Stimulated activated CD8-positive, alpha-beta memory T cell treated with anti-CD3 and anti-CD28 coated beads, Interleukin-7, amount 100 ng/mL, for 24 hours (primary cell): ENCODE measurements around the gene PYHIN1.

Source experiments
- DNase-seq: peaks from one replicate; pipeline ENCODE4 v3.0.0-alpha.2; 2020; ENCODE audit warnings: low read depth

Gene PYHIN1

DNA sequence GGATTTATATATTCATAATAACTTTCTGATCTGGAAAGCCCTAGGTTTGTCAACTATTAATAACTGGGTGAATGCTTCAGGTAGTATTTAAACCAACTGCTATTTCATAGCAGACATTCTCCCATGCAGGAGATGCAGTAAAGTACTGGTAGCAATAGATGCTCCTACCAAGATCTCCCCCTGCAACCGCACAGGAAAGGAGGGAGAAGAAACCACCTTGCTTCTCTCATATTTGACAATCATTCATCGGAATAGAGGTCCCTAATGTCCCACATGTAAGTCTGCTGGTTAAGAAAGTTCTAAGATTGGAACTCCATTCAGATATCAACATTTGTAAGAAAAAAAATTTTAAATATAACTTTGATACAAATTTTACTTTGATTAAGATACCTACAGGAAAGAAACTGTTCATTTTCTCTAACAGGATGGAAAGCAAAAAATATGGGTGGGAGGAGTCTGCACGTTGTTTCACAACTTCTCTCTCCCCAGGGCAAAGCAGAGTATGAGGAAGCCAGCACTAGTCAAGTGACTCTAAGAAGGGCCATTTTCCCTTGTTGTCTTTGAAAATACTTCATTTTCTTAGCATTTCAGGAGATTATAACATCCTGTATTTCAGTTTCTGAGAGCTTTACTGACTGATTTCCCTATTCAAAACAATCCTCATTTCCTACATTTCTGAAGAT is at the start of gene PYHIN1:
Gene PYHIN1 (plus strand): TSS at position 498 of the 683 bp plus-strand sequence. CDS start 5,359 bp downstream, outside the sequence.
- no peak for DNase-seq

DNA sequence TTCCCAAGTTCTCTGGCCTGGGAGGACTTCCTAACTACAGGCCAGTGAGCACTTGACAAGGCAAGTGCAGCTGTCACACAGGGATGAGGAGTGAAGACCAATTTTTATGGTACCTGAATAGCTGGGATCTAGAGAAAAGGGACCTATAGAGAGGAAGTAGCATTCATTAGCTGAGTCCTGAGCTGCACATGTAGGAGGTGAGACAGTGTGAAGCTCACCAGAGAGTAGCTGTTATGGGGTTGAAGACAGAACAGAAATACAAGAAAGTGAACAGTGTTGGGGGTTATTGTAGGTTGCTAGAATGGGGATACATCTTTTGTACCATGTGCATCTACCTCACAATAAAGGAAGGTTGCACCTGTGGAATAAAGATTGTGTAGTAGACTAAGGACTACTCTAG is 37.7 kb upstream of the PYHIN1 start:
- no peak for DNase-seq

DNA sequence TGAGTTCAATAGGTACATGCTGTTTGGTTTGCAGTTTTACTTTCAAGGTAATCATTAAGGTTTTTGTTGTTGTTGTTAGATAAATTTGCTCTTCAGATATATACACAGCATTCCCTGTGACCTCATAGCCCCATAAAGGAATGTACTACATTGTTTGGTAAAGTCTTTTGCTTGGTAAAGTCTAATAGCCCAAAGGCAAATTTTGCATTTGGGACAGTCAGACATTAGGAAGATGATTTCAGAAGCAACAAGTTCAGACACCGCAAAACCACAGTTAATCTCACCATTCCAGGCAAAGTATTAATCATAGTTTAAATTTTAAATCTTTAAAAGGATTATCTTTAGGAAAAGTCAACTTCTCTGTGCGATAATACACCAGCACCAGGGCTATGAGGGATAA is 32.6 kb upstream of the PYHIN1 start:
- no peak for DNase-seq

DNA sequence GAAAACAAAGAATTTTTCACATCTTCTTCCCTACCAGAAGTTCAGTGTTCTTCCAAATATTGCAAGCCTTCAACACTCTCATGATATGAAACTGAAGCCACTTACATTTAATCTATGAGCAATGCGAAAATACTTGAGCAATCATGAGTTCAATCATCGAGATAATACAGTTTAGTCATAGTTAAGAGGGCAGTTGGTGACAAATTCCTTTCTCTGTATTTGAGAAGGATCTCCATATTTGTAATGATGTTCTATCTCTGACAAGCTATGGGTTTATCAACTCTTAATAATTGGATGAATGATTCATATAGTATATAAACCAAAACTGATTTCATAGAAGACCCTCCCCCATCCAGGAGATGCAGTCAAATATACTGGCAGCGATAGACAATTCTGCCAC is 29.7 kb upstream of the PYHIN1 start:
- no peak for DNase-seq

DNA sequence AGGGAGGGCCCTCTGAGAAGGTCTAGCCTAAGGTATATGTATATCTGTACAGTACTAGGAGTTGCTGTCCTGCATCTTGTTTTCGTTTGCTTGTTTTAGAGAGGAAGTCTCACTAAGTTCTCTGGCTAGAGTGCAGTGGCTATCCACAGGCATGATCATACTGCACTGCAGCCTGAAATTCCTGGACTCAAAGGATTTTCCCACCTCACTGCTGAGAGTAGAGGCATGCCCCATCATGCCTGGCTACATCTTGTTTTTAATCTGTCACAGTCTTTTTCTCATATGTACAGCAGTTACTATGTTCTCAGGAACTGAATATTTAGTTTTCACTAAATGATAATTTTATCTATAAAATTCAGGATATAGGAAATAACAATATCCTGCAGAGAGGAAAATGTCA is 15.3 kb upstream of the PYHIN1 start:
- DNase-seq = no peak

DNA sequence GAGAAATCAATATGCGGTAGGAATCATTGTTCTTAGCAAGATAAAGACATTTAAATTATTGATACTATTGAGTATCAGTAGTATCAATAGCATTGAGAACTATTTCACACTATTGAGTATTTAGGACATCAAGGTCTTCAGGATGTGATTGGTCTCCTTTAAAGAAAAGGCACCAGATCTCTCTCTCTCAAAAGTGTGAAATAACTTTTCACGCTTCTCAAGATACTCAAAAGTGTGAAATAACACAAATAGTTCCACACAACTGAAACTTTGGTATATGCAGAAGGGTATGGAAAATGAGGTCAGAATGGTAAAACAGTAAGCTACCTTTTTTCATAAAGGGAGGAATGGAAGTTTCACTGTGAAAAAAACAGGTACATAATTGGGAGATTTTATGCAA is 6.7 kb upstream of the PYHIN1 start:
- no peak for DNase-seq

DNA sequence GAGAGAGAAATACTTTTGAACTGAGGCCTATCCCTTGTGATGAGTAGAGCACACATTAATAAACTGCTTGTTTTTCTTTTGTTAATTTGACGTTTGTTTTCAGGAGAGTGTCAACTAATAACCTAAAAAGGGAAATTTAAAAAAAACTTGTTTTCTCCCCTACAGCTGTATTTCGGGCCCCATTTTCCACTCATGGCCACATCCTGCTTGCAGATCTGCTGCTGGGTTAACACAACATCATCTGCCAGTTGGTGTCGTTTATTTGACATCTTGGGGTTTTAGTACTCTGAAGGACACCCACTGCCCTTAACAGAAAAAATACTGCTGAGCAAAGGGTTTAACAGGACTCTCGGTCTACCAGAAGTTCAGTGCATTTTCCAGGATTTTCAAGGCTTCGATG is 848 bp upstream of the PYHIN1 start:
- DNase-seq = no peak

DNA sequence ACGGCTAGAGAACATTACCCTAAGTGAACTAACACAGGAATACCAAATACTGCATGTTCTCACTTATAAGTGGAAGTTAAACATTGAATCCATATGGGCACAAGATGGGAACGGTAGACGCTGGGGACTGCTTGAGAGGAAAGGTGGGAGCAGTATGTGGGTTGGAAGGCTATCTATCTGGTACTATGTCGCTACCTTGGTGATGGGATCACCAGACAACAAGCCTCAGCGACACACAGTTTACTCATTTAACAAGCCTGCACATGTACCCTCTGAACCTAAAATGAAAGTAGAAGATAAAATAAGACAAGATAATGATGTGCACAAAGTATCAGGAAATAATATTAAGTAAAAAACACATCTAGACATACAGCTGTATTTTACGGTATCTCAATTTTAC is 819 bp downstream of the PYHIN1 start:
- DNase-seq = no peak

DNA sequence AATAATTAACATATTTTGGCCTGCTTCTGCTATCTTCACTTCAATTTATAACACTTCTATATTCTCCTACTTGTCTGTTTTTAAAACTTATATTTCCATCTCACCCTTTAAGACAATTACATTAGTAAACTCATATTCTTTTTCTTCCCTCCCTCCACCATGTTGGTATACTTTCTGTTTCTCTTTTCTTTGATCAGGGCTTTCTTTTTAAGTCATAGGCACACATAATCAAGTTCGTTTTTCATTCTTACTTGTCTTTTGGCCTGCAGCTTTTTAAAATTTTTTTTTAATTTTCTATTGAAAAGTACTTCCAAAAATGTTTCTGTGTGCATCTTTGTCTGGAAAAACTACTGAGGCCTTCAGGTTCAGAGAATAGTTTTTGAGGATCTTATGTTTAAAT is 2.3 kb downstream of the PYHIN1 start:
- no peak for DNase-seq

DNA sequence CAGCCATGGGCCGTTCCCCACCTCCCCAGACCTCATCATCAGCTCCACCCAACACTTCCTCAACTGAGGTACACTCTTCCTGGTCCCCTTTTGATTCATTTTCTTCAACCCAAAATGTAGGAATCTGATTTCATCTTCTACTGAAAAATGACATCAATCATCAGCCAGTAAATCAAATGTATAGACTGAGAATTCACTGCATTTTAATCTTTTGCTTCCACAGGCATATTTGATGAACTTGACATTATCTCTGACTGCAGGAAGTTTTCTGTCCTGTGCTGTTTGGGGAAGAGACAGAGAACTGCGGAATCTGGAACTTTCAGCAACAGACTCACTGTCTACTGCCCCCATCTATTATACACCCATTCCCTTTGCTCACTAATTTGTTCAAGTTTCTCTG is 7.8 kb downstream of the PYHIN1 start:
- DNase-seq = no peak

DNA sequence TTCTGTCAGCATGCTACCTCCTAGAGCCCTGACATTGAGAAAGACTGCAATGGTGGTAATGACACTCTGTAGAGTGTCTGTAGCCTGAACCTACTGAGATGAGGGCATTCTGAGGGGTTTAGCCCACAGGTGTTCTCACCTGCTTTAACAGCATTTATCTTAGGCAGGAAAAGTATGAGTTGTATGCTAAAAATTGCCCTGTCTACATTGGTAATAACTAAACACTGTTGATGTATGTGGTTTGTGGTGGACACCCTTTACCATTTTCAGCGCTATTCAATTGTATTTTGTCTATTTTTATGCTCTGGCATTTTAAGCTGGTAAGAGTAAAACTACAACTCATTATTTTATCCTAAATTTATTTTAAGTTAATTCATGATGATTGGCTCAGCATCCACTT is 10.0 kb downstream of the PYHIN1 start:
- DNase-seq = no peak

DNA sequence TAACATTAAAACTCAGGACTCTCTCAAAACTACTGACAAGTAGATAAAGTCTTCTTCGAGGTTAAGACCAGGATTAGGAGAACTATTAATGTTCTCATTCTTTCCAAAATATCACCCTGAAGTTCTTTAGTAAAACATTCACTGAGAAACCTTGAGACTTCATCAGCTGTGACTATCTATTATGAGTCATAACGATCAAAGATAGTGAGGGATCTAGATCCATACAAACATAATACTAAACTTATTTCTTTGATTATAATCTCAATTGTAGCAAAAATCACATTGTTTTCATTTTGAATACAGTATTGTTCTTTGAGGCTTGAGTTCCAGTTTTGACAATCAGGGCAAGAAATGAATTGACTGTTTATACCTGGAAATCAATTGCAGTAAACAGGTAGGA is 11.1 kb downstream of the PYHIN1 start:
- no peak for DNase-seq

DNA sequence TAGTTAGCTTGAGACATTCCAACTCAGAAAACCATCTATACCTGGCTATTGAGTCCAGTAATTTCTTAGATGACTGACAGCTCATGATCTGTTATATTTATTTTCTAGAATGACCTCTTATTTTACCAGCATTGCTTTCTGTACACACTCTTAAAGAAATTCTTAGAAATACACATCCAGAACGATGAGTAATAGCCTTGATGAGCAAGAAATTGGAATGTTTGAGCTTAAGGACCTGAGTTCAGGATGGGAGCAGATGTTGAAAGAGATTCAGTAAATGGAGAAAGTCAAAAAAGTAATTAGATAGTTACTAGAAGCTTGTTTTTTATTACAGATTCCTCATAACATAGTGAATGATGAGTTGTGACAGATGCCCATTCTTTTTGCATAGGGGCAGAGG is 11.7 kb downstream of the PYHIN1 start:
- DNase-seq = no peak

DNA sequence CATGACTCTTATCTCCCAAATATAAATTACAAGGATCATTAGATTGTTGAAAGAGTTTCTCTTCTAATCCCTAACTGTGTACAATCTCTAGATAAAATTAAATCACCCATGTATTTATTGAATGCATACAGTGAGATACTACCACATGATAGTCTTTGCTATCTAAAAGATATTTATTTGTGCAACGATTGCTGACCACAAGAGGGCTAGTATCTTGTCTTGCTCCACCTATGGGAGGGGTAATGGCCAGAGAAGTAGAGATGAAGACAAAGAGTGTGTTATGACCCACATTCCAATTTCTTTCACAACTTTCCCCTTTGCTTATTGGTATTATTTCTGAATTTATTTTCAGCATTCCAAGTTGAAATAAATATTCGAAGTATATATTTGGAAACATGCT is 13.7 kb downstream of the PYHIN1 start:
- no peak for DNase-seq

DNA sequence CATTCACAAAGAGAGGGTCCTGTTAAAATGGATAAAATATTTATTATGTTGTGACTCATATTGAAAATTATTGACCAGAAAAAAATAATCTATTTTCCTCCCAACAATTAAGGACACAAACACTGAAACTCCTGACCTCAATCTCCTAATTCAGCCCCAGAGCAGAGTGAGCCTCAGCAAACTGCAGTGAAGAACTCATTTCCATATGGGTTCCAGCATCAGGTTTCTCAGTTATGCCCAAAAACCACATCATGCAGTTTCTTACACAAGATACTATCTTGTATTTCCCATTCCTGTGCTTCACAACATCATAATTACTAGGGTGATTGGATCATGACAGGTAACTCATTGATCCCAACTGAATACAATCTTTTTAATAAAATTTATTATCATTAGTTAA is 15.4 kb downstream of the PYHIN1 start:
- DNase-seq = no peak

DNA sequence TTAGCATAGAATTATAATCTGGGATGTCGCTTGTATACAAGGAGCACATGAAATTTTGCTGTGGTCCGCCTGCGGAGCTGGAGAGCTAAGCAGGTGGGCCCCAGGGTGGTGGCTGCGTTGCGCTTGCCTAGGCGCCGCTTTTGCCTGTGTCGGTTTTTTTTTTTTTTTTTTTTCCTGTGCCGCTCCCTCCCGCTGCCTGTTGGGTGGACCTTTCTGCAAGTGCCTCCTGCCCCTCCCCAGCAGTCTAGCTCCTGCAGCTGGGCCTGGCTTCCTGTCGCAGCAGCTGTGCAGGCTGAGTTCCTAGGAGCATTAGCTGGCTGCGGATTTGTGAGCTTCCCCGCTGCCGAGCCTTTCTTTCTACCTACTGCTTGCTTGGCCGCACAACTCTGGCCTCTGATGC is 20.6 kb downstream of the PYHIN1 start:
- no peak for DNase-seq

DNA sequence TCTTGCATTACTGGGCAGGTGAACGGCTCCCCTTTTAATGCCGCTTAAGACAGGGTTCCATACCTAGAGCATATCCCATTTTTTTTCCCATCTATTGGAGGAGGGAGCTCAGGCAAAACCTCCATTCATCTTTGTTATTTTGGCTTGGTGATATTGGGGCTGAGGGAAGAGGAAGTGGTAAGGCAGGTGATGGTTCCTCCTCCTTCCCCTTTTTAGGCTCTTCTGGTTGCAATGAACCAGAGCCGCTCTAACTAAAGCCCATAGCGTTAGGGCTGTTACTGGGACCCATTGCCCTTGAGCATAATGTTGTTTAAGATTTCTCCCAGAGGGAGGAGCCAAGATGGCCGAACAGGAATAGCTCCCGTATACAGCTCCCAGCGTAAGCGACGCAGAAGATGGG is 21.1 kb downstream of the PYHIN1 start:
- DNase-seq = no peak

DNA sequence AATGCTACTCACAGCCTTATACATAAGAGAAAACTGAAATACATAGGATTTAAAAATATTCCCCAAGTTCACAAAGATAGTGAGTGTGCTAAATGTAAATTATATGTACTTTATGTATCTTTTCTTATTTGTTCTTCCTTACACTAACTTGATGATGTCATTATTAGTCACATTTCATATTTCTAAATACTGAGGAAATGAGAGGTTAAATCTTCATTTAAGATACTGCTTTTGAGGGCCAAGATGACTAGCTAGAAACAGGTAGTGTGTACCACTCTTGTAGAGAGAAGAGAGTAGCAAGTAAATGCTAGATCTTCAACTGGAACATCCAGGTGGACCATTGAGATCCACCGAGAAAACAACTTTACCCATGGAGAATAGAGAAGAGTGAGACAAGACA is 29.8 kb downstream of the PYHIN1 start:
- DNase-seq = no peak

DNA sequence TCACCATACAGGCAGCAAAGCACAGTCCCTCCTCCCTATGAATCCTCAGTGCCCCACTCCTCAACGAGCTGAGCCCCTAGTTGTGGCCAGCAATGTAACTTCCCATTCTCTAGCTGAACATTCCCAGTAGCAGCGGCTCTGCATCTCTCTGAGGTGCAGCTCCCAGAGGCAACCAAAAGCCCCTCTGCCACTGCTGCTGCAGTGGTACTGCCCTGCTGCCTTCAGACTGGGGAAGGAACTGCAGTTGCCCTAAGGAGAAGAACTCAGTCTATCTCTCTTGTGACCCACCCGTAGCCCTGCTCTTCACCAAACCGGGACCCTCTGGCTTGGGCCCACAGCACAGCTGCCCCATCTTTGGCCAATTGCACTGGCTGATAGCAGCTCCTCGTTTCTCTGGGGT is 31.6 kb downstream of the PYHIN1 start:
- DNase-seq = no peak

DNA sequence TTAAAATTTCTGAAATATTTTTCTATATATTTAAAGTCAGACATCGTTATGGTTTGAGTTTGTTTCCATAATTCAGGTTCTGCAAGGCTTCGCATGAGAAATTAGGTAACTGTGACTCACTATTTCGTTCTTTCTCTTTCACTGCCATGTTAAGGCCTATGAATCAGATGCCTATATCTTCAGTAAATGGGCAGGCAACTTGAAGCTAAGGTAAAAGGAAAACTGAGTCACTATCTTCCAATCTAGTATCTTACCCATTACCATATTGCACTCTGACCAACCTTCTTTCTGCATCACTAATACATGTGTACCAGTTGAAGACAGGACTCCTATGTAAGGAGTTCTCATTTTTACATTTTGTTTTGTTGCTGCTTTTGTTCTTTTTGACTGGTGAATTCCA is 37.8 kb downstream of the PYHIN1 start:
- DNase-seq = no peak

DNA sequence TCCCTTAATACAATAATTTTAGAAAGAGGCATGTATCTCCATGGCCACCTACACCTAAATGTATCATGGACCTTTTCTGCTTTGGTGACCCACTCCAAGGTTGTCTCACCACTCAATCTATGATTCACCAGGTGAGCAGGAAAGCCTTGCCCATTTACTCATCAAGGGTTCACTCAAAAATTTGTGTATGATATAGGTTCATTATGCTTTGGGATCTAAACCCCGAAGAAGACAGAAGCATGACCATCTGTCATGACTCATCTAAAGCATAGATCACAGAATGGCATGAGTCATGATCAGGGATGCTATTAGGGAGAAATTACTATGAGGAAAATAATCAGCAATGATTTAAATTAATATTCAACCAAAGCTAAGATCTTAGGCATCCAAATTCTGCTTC is 38.5 kb downstream of the PYHIN1 start:
- no peak for DNase-seq

DNA sequence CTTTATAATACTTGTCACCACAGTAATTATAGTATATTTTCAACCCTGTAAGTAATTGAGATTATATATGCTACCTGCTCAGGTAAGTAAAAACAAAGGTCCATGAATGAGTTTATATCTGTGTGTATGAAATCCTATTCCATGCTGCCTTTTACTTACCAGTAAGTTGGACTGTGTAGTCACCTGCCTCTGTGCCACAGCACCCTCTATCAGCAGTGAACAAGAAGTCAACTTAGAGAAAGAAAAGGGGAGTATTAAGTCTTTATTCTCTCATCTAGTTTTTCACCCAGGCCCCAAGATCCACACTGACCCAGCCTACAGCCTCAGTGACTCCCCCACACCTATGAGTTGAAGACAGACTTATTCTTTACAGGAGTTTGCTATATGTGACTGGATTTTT is 41.5 kb downstream of the PYHIN1 start:
- DNase-seq = no peak

DNA sequence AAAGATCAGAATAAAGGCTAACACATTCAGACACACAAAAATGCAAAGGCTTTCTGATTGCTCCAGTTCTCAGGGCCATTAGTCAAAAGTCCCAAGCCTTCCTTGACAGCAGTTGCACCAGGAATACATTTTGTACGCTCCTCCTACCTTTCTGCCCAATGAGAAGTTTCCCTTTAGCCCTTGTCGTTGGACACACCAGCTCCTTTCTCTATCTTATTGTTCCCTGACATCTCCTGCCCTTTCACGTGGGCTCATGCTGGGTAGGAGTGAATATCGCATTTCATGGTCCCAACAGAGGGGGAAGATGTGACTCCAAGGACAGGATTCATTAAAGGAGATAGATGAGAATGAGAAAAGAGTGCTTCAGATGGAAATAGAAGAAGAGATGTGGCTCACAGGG is 44.9 kb downstream of the PYHIN1 start:
- DNase-seq = no peak

DNA sequence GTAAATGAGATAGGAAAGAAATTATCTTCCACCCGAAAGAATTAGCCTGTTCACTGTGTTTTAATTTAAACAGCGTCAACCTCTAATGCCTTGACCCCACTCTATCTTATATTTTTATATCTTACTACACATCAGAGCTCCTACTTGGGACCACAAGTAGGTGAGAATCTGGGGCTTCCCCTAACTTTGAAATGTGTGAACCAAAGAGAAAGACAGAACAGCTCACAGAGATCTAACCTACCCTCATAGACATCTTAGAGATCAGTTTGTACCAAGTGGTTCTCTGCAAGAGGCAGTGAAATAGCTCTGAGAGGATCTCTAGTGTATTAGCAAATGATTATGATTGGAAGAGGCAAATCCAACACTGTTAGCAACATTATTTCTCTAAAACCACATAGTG is 47.4 kb downstream of the PYHIN1 start:
- DNase-seq = no peak

DNA sequence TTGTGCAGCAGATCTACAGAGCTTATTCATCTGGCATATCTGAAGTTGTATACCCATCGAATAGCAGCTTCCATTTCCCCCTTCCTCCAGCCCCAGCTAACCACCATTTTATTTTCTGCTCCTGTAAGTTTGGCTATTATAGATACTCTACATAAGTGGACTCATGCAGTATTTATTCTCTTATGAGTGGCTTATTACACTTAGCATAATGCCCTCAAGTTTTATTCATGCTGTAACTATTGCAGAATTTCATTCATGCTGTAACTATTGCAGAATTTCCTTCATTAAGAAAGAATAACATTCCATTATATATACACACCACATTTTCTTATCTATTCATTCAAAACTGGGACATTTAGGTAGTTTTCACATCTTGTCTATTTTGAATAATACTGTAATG is 47.9 kb downstream of the PYHIN1 start:
- DNase-seq = no peak
